ENCODE measurements around the gene CLN5. TPM values are rescaled to one million over a fixed set of nuclear protein-coding genes. Genes with fewer than 3 reads are reported as not detected.
A peak's percentile ranks its signal among the peaks of the same experiment; 100 is the strongest.
"Not testable (repeated sequence)": the region's sequence is repeated elsewhere in the genome, so short reads cannot be mapped to it uniquely, and the experiment has no call there.

CLN5 gene
- total RNA-seq = 10 to 100 TPM; 22.0 to 40.2 TPM
- long read RNA-seq, donor 1, full-length matches to known transcripts = 14 of 19 reads
- long read RNA-seq, donor 1, partial matches to known transcripts = 5 of 19 reads
- long read RNA-seq, donor 1, other reads (novel, unspliced or antisense) = 0 of 19 reads
- long read RNA-seq, donor 2, full-length matches to known transcripts = 41 of 42 reads
- long read RNA-seq, donor 2, partial matches to known transcripts = 0 of 42 reads
- long read RNA-seq, donor 2, other reads (novel, unspliced or antisense) = 1 of 42 reads

DNA sequence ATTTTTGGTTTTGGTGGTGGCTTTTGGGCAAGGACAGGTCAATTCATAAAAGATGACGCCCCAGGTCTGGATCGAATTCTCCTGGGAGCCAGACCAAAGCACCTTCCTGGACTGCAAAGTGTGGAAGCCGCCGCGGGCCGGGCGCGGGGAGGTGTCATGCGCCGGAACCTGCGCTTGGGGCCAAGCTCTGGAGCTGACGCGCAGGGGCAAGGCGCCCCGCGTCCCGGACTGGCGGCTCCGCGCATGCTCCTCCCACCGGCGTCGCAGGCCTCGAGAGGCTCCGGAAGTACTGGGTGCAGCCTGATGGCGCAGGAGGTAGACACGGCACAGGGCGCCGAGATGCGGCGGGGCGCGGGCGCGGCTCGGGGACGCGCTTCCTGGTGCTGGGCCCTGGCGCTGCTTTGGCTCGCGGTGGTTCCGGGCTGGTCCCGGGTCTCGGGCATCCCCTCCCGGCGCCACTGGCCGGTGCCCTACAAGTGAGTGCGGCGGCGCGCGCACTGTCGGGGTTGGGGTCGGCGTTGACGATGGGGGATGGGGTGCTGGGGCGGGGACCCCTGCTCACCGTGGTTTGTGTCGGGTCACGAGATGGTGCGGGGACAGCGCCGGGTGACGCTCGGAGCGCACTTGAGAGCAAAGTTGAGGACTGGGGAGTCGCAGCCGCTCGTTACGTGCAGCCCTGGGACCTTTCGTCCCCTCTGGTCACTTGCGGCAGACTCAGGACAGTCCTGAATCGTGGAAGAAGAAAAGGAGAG lies at the start of gene CLN5:
TSS of gene CLN5 (plus strand) at position 286 of the 752 bp plus-strand sequence. CDS start at position 304, 18 bp downstream.
- DNase-seq (ENCODE audit: low spot score) = peak; percentile 98

DNA sequence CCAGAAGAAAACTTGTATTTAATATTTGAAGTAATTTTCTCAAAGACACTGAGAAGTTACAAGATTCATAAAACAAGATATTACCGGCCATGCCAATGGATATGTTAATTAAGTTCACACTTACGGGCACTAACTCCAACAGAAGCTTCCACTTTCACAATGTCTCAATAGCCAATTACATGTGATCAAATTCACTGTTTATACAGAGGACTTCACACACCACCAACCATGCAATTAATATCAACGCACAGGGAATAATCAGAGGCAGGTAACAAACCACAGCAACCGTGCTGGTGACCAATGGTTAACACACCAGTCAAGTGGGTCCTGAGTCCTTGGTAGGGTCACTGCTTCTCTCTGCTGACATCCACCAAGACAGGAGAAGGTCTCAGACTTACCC lies 49.5 kb upstream of the CLN5 start:
- intact Hi-C loops (cut with DNase I) = no loop called here
- no peak for DNase-seq (ENCODE audit: low spot score)

More for the DNA sequence above, at the start of gene CLN5:
- intact Hi-C loops (cut with DNase I) = loop anchor here in 1 of 2 donors (2.0 kb wide), 1 partner anchor 35 kb away; the partner anchor contains the start of gene FBXL3

GRCh38 chr13:76943646-76944045 lies 48.2 kb upstream of the CLN5 start:
- no peak for DNase-seq (ENCODE audit: low spot score)
- intact Hi-C loops (cut with DNase I) = no loop called here

DNA sequence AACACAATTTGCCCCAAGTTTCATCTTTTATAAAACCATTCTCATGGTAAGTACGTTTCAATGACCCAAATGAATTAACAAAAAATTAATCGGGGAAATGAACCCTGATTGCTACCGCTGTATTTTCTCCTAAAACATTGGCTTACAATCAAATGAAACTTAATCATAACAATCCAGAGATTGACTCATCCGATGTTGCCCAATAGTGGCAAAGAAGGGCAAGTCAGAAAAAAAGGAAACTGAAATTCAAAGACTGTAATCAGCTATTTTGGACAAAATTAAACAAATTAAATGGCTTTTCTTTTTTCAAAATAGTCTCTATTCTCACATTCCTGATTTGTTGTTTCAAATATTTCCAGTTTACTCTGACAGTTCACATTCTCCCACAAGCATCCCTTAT lies 47.4 kb upstream of the CLN5 start:
- intact Hi-C loops (cut with DNase I) = no loop called here
- no peak for DNase-seq (ENCODE audit: low spot score)

- DNase-seq (ENCODE audit: low spot score) = no peak
- intact Hi-C loops (cut with DNase I) = no loop called here
Observed at GRCh38 chr13:76948149-76948548, 43.7 kb upstream of the CLN5 start, which contains the start of gene ACOD1. Gene ACOD1 (plus strand): TSS chr13:76948511. CDS start chr13:76948559, 48 bp downstream.

GRCh38 chr13:76950101-76950500 lies 41.8 kb upstream of the CLN5 start:
- no peak for DNase-seq (ENCODE audit: low spot score)
- intact Hi-C loops (cut with DNase I) = no loop called here

- DNase-seq (ENCODE audit: low spot score) = no peak
- intact Hi-C loops (cut with DNase I) = no loop called here
Observed at GRCh38 chr13:76953968-76954367, 37.9 kb upstream of the CLN5 start.

DNA sequence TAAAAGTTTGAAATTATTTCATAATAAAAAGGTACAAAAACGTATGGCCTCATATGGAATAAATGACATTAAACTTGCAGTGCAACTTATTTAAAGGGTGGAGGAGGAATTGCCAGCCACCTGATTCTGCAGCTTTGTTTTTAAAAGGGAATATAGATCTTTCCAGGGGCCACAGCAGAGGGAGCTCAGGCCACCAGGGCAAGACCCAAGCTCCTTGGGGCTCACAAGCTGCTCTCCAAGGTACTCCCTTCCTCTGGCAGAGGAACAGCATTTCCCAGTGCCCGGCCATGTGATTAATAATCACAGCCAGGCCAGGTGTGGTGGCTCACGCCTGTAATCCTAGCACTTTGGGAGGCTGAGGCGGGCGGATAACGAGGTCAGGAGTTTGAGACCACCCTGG lies 37.3 kb upstream of the CLN5 start:
- no peak for DNase-seq (ENCODE audit: low spot score)
- intact Hi-C loops (cut with DNase I) = no loop called here

DNA sequence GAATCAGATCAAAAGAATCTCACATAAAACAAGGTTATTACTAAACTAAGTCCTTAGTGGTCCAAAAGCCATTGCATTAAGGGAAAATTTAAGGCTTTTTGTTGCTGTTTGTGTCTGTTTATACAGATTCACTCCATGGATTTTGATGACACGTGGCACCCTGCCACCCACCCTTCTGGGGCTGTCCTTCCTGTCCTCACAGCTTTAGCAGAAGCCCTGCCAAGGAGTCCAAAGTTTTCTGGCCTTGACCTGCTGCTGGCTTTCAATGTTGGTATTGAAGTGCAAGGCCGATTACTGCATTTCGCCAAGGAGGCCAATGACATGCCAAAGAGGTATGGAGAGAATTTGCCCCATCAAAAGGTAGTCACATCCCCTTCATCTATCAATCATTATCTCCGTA lies 36.7 kb upstream of the CLN5 start:
- no peak for DNase-seq (ENCODE audit: low spot score)
- intact Hi-C loops (cut with DNase I) = no loop called here

DNA sequence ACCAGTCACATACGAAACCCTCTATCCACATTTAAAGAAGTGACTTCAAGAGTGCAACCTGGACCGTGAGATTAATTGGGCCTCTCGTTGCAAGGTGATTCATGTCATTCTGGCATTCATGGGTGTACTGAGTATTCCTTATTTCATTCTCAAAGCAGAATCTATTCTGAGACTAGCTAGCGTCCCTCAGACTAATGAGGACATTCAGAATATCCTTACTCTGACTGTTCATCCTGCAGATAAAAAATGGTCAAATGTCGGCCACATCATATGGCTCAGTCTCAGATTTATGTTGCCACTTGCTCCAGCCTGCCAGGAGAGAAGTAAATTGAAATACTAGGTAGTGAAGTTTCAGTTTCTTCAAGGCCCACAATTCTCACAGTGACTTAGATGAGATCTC lies 36.2 kb upstream of the CLN5 start:
- intact Hi-C loops (cut with DNase I) = no loop called here
- DNase-seq (ENCODE audit: low spot score) = no peak

DNA sequence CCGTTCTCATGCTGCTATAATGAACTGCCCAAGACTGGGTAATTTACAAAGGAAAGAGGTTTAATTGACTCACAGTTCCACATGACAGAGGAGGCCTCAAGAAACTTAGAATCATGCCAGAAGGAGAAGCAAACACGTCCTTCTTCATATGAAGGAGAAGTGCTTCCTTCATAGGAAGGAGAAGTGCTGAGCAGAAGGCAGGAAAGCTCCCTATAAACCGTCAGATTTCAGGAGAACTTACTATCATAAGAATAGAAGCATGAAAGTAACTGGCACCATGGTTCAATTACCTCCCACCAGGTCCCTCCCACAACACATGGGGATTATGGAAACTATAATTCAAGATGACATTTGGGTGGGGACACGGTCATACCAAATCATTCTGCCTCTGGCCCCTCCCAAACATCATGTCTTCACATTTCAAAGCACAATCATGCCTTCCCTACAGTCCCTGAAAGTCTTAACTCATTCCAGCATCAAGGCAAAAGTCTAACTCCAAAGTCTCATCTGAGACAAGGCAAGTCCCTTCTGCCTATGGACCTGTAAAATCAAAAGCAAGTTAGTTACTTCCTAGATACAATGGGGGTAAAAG lies 32.9 kb upstream of the CLN5 start:
- no peak for DNase-seq (ENCODE audit: low spot score)
- intact Hi-C loops (cut with DNase I) = no loop called here

- DNase-seq (ENCODE audit: low spot score); intact Hi-C loops (cut with DNase I): not testable (repeated sequence)
Observed at GRCh38 chr13:76959734-76960133, 32.1 kb upstream of the CLN5 start.

DNA sequence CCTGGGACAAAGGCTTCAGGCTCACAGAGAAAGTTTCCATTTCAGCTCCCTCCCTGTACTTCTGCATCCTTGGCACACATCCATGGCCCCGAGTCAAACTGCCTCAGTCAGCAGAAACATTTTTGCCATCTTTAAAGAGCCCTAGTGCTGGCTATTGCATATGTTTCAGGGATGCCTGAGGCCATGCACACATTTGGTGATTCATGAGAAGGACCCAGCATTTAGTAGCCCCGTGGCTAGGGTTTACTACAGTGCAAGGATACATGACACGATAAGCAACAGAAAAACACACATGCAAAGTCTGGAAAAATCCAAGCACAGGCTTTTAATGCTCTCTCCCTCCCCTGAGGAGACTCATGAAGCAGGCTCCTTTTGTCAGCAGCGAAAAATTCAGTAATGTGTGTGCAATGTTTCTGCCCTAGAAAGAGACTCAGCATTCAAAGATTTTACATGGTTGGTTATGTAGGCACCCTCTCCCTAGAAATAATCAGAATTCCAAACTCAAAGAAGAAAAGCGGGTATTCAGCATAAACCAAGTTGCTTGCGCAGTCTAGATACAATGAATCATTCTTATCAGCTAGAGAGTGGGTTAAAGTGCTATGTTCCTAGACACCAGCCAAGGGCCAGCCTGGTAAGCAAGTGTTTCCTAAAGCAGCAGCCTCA lies 26.0 kb upstream of the CLN5 start:
- DNase-seq (ENCODE audit: low spot score) = no peak

DNA sequence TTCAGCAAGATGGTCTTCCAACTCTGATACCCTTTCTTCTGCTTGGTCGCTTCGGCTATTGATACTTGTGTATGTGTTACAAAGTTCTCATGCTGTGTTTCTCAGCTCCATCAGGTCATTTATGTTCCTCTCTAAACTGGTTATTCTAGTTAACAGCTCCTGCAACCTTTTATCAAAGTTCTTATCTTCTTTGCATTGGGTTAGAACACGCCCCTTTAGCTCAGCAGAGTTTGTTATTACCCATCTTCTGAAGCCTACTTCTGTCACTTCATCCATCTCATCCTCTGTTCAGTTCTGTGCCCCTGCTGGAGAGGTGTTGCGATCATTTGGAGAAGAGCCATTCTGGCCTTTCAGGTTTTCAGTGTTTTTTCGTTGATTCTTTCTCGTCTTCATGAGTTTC lies 24.9 kb upstream of the CLN5 start:
- no peak for DNase-seq (ENCODE audit: low spot score)
- intact Hi-C loops (cut with DNase I) = no loop called here

More for the DNA sequence above, 26.0 kb upstream of the CLN5 start:
- intact Hi-C loops (cut with DNase I) = no loop called here

- intact Hi-C loops (cut with DNase I) = no loop called here
- DNase-seq (ENCODE audit: low spot score) = no peak
Observed at GRCh38 chr13:76968041-76968440, 23.8 kb upstream of the CLN5 start.

DNA sequence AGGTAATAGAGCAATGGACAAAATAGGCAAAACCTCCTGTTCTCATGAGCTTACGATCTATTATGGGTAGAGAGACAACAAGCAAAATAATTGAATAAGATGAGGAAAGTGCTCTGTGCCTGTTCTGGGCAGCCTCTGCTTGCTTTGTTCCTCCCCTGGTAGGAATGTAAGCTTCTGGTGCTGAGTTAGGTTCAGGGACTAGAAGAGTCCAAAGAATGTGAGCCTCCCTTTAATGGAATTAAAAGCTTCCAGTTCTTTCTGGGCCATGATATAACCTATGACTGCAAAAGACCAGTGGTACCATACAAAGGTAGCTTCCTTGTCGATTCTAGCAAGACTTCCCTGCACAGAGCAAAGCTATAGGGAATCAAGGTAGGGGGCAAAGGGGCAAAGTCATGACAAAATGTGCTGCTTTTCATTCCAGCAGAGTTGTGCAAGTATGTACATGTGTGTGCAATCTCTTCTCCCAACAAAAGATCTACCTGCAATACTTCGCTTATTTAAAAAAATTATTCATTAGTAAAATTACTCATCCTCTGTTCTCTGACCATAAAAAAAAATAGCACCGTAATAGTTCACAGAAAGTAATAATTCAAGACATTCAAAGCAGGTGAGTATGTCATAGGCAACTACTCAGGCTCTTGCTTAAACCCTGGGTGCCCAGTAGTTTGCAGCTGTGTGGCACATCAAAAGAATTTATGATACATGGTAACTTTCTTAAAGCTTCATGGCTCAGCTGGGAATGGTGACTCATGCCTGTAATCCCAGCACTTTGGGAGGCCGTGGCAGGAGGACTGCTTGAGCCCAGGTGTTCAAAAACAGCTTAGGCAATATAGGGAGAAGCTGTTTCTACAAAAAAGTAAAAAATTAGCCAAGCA lies 22.2 kb upstream of the CLN5 start:
- intact Hi-C loops (cut with DNase I) = loop anchor here in 1 of 2 donors (5.0 kb wide), 1 partner anchor 1068 kb away; no protein-coding TSS in a partner anchor
- DNase-seq (ENCODE audit: low spot score) = no peak

- intact Hi-C loops (cut with DNase I) = loop anchor here in 1 of 2 donors (5.0 kb wide), 1 partner anchor 1066 kb away; no protein-coding TSS in a partner anchor
- DNase-seq (ENCODE audit: low spot score) = no peak
Observed at GRCh38 chr13:76971215-76971614, 20.7 kb upstream of the CLN5 start.

Data from posterior vena cava (tissue), 2 donors.